Progenitor cell of endocrine pancreas (in vitro differentiated cells): ENCODE measurements around the gene L3MBTL3. TPM values are rescaled to one million over a fixed set of nuclear protein-coding genes. Genes with fewer than 3 reads are reported as not detected.

Source experiments
- DNase-seq: peaks from one replicate; pipeline ENCODE4 v3.0.0; 2021; ENCODE audit warnings: low spot score; ENCODE audit not compliant: unreplicated experiment
- H3K27ac Mint-ChIP-seq: 2 replicates; pipeline ENCODE4 v1.8.0; 2021; ENCODE audit warnings: mild to moderate bottlenecking, moderate library complexity, mixed read lengths
- H3K27me3 Mint-ChIP-seq: 2 replicates; pipeline ENCODE4 v1.8.0; 2021; ENCODE audit warnings: mixed read lengths
- H3K36me3 Mint-ChIP-seq: 2 replicates; pipeline ENCODE4 v1.8.0; 2022; ENCODE audit warnings: mixed read lengths; ENCODE audit not compliant: insufficient read depth
- H3K4me1 Mint-ChIP-seq: 2 replicates; pipeline ENCODE4 v1.8.0; 2021; ENCODE audit warnings: low read depth, mixed read lengths
- H3K4me3 Mint-ChIP-seq: 2 replicates; pipeline ENCODE4 v1.8.0; 2021; ENCODE audit warnings: low read depth, mild to moderate bottlenecking, moderate library complexity, mixed read lengths
- H3K9me3 Mint-ChIP-seq: 2 replicates; pipeline ENCODE4 v1.8.0; 2021; ENCODE audit warnings: low read depth, mixed read lengths
- CTCF ChIP-seq: fragments of 200-600 bp; sonication (generic); IDR thresholded peaks from one replicate; pipeline ENCODE4 v1.5.0; 2021; ENCODE audit warnings: antibody characterized with exemption, mild to moderate bottlenecking; ENCODE audit not compliant: unreplicated experiment
- total RNA-seq: library from RNA; stranded (reverse); gene quantifications from 2 replicates; pipeline ENCODE4 v1.2.1, GENCODE V29; 2021

Gene L3MBTL3
- total RNA-seq, 1 donor from 2014 or later = 30.3 TPM

GRCh38 chr6:130093546-130093945, 75.2 kb downstream of the L3MBTL3 start:
- Mint-ChIP-seq H3K36me3 (peaks cover 37% of the 10 kb centered on the region), H3K4me1 (peaks cover 5% of the 10 kb centered on the region), H3K9me3 (no peaks in the 10 kb centered on the region), H3K27ac (no peak overlapping the region), H3K27me3 (no peaks in the 10 kb centered on the region), H3K4me3 (no peak overlapping the region)
- TF ChIP-seq CTCF = no peak
- DNase-seq = no peak

GRCh38 chr6:130098317-130098716, 79.9 kb downstream of the L3MBTL3 start:
- Mint-ChIP-seq H3K36me3 (peaks cover 42% of the 10 kb centered on the region), H3K4me1 (peaks cover 26% of the 10 kb centered on the region), H3K4me3 (no peak overlapping the region), H3K9me3 (peaks cover 6% of the 10 kb centered on the region), H3K27ac (no peak overlapping the region), H3K27me3 (peaks cover 13% of the 10 kb centered on the region)
- TF ChIP-seq CTCF = no peak
- no peak for DNase-seq

- Mint-ChIP-seq H3K27ac (no peak overlapping the region), H3K4me1 (peaks cover 26% of the 10 kb centered on the region), H3K4me3 (no peak overlapping the region), H3K36me3 (peaks cover 39% of the 10 kb centered on the region), H3K27me3 (peaks cover 13% of the 10 kb centered on the region), H3K9me3 (peaks cover 6% of the 10 kb centered on the region)
- no peak for TF ChIP-seq CTCF
- no peak for DNase-seq
Measured at GRCh38 chr6:130099119-130099518, 80.7 kb downstream of the L3MBTL3 start.

GRCh38 chr6:130105996-130106704, 87.8 kb downstream of the L3MBTL3 start:
- no peak overlapping the region for H3K27ac Mint-ChIP-seq
- peaks cover 22% of the 10 kb centered on the region for H3K9me3 Mint-ChIP-seq
- peaks cover under 1% of the 10 kb centered on the region for H3K4me1 Mint-ChIP-seq
- peaks cover 48% of the 10 kb centered on the region for H3K36me3 Mint-ChIP-seq
- DNase-seq = no peak
- TF ChIP-seq CTCF = no peak
- no peak overlapping the region for H3K4me3 Mint-ChIP-seq
- H3K27me3 Mint-ChIP-seq = peaks cover 10% of the 10 kb centered on the region

GRCh38 chr6:130107710-130108109, 89.3 kb downstream of the L3MBTL3 start:
- H3K9me3 Mint-ChIP-seq = peaks cover 17% of the 10 kb centered on the region
- DNase-seq = no peak
- H3K4me1 Mint-ChIP-seq = no peaks in the 10 kb centered on the region
- peaks cover 1% of the 10 kb centered on the region for H3K27me3 Mint-ChIP-seq
- no peak overlapping the region for H3K4me3 Mint-ChIP-seq
- H3K27ac Mint-ChIP-seq = no peak overlapping the region
- TF ChIP-seq CTCF = no peak
- peaks cover 37% of the 10 kb centered on the region for H3K36me3 Mint-ChIP-seq
